GM12872 (cell line): ENCODE results near the gene ARHGAP33.

ENCODE experiments used
- CTCF ChIP-seq: IDR thresholded peaks from 3 replicates; pipeline ENCODE4 v1.5.1; 2011; ENCODE audit warnings: low read depth, mild to moderate bottlenecking, low read length, moderate library complexity; ENCODE audit not compliant: insufficient read depth

ARHGAP33 gene

GRCh38 chr19:35730326-35730725, 45.0 kb upstream of the ARHGAP33 start:
- no peak for TF ChIP-seq CTCF

- TF ChIP-seq CTCF = no peak
Observed at GRCh38 chr19:35731353-35731752, 44.0 kb upstream of the ARHGAP33 start.

DNA sequence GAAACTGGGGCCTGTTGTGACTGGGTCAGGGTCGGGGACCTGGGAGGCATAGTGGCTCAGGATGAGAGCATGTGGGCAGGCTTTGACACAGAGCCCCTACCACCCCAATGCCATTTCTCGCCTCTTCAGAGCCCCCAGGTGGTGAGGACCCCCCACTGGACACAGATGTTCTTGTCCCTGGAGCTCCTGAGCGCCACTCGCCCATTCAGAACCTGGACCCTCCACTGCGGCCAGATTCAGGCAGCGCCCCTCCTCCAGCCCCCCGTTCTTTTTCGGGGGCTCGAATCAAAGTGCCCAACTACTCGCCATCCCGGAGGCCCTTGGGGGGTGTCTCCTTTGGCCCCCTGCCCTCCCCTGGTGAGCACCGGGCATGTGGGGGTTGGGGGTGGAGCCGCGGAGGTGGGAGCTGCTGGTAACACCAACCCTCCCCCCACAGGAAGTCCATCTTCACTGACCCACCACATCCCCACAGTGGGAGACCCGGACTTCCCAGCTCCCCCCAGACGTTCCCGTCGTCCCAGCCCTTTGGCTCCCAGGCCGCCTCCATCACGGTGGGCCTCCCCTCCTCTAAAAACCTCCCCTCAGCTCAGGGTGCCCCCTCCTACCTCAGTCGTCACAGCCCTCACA, 43.5 kb upstream of the ARHGAP33 start:
- no peak for TF ChIP-seq CTCF

DNA sequence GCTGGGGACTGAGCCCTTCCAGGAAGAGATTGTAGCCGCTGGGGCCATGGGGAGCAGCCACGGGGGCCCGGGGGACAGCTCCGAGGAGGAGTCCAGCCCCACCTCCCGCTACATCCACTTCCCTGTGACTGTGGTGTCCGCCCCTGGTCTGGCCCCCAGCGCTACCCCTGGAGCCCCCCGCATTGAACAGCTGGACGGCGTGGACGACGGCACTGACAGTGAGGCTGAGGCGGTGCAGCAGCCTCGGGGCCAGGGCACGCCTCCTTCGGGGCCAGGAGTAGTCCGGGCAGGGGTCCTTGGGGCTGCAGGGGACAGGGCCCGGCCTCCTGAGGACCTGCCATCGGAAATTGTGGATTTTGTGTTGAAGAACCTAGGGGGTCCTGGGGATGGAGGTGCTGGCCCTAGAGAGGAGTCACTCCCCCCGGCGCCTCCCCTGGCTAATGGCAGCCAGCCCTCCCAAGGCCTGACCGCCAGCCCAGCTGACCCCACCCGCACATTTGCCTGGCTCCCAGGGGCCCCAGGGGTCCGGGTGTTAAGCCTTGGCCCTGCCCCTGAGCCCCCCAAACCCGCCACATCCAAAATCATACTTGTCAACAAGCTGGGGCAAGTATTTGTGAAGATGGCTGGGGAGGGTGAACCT, 42.7 kb upstream of the ARHGAP33 start:
- no peak for TF ChIP-seq CTCF

GRCh38 chr19:35733180-35734125, 41.9 kb upstream of the ARHGAP33 start:
- no peak for TF ChIP-seq CTCF

DNA sequence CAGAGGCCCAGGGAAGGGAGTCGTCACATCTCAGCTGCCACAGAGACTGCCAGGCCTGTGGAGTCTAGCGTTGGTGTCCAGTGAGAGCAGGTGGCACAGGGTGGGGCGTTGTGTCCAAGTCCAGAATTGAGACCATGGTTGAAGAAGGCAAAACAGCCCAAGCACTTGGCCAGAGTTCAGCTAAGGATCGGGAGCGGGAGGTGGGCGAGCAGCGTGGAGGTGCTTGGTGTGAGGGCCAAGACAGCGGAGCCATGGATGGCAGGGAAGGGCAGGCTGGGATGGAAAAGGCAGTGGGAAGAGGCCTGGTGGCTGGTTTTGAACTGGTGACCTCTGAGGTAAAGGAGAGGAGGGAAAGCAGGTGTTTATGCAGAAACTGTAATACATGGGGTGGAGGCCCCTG, 41.1 kb upstream of the ARHGAP33 start:
- TF ChIP-seq CTCF = no peak

DNA sequence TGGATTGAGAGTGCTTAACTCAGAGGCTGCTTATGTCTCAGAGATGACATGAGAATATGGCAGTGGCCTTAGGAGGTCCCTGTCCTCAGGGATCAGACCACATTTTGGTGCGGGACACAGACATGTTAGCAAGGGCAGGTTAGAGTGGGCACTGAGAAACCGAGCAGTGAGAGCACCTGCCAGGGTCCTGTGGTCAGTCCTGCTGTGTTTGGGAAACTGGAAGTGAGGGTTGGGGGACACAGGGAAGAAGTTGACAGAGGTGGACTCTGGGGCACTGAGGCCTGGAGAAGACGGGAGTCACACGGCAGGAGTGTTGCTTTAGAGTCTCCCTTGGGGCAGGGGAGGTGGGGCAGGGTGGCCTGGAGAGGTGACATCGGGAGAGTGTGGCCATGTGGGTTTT, 40.5 kb upstream of the ARHGAP33 start:
- no peak for TF ChIP-seq CTCF
